PC-9 (cell line): Measurements from ENCODE around the gene ABLIM2. TPM values are rescaled to one million over a fixed set of nuclear protein-coding genes. Genes with fewer than 3 reads are reported as not detected.

Source experiments
- BruUV-seq: library from RNA; stranded (reverse); fragments of 400-500 nt; replicated peaks from 2 replicates; lab custom pipeline; 2021; lab: Mats Ljungman, UMichigan
- CTCF ChIA-PET: fragments of 300-600 bp; sonication (Branson Sonifier 250); formaldehyde crosslinking; loops from one replicate; lab custom pipeline; 2022; ENCODE audit warnings: antibody characterized with exemption; lab: Charles Lee
- POLR2A ChIA-PET: fragments of 300-600 bp; sonication (Branson Sonifier 250); formaldehyde crosslinking; loops from one replicate; lab custom pipeline; 2022; ENCODE audit warnings: antibody characterized with exemption; ENCODE audit not compliant: unreplicated experiment; lab: Charles Lee
- DNase-seq, 2 experiments: peaks; one replicate each; pipeline versions ENCODE4 v3.0.0 to v3.0.0-alpha.2; 2015 to 2022; ENCODE audit warnings: mixed read lengths in 1 of 2
- H2AFZ ChIP-seq: fragments of 200-600 bp; sonication (generic); 2 replicates; pipeline ENCODE4 v1.8.1; 2017; ENCODE audit warnings: antibody characterized with exemption
- H3F3A ChIP-seq: fragments of 200-600 bp; sonication (generic); 2 replicates; pipeline ENCODE4 v1.8.1; 2017; ENCODE audit warnings: antibody characterized with exemption, mild to moderate bottlenecking, low read depth; ENCODE audit not compliant: insufficient read depth
- H3K27ac ChIP-seq: fragments of 200-600 bp; sonication (generic); 2 replicates; pipeline ENCODE4 v1.6.1; 2016; ENCODE audit warnings: mixed run types
- H3K27me3 ChIP-seq: fragments of 200-600 bp; sonication (generic); 2 replicates; pipeline ENCODE4 v1.6.1; 2016; ENCODE audit warnings: low read depth, mixed run types; ENCODE audit not compliant: insufficient read depth
- H3K36me3 ChIP-seq: fragments of 200-600 bp; sonication (generic); 2 replicates; pipeline ENCODE4 v1.6.1; 2016; ENCODE audit warnings: low read depth, mixed run types
- H3K4me1 ChIP-seq: fragments of 200-600 bp; sonication (generic); replicated peaks from 2 replicates; pipeline ENCODE4 v1.6.1; 2016; ENCODE audit warnings: mixed run types; ENCODE audit not compliant: insufficient read depth
- H3K4me2 ChIP-seq: fragments of 200-600 bp; sonication (generic); 2 replicates; pipeline ENCODE4 v1.6.1; 2017; ENCODE audit warnings: mixed run types
- H3K4me3 ChIP-seq: fragments of 200-600 bp; sonication (generic); 2 replicates; pipeline ENCODE4 v1.6.1; 2016; ENCODE audit warnings: mixed run types
- H3K79me2 ChIP-seq: fragments of 200-600 bp; sonication (generic); 2 replicates; pipeline ENCODE4 v1.6.1; 2017; ENCODE audit warnings: low read depth, mixed run types
- H3K9me2 ChIP-seq: fragments of 200-600 bp; sonication (generic); 2 replicates; pipeline ENCODE4 v1.8.1; 2017; ENCODE audit warnings: mild to moderate bottlenecking; ENCODE audit not compliant: insufficient read depth
- H3K9me3 ChIP-seq: fragments of 200-600 bp; sonication (generic); 2 replicates; pipeline ENCODE4 v1.8.1; 2016; ENCODE audit warnings: low read depth; ENCODE audit not compliant: insufficient read depth
- H4K20me1 ChIP-seq: fragments of 200-600 bp; sonication (generic); 2 replicates; pipeline ENCODE4 v1.8.1; 2017; ENCODE audit not compliant: insufficient read depth
- EZH2 ChIP-seq: fragments of 200-600 bp; sonication (generic); IDR thresholded peaks from 2 replicates; pipeline ENCODE4 v1.8.0; 2017; ENCODE audit warnings: antibody characterized with exemption, low read depth
- intact Hi-C: fragments of 100-400 bp; cut with micrococcal nuclease; formaldehyde crosslinking; loops from one replicate; pipeline ENCODE4 v1.10.0; 2022; ENCODE audit not compliant: unreplicated experiment
- total RNA-seq: library from RNA; stranded (reverse); gene quantifications from 2 replicates; pipeline ENCODE4 v1.2.3, GENCODE V29; 2021
- TF ChIP-seq, protein P1 (sequence below): fragments of 200-600 bp; sonication (generic); conservative IDR thresholded peaks from 2 replicates; pipeline ENCODE4 v1.6.1; 2017; ENCODE audit warnings: mixed run types, antibody characterized with exemption, mild to moderate bottlenecking, moderate library complexity

Gene ABLIM2
- total RNA-seq, 1 experiment from 2014 or later, result 1.6 TPM

- H3K36me3 ChIP-seq, result no peaks in the 10 kb centered on the region
- peaks cover 13% of the 10 kb centered on the region for H3K4me1 ChIP-seq
- CTCF ChIA-PET, result interaction anchor here (0.6 to 1.0 kb wide), 2 partner anchors 184 to 187 kb away, joined by 4 read pairs; no protein-coding TSS in a partner anchor
- H4K20me1 ChIP-seq, result no peaks in the 10 kb centered on the region
- no peaks in the 10 kb centered on the region for H3K9me2 ChIP-seq
- H3K27me3 ChIP-seq, result no peaks in the 10 kb centered on the region
- BruUV-seq, result no TSS peak
- DNase-seq, result peak in 1 of 2 experiments; percentile 83
- no peaks in the 10 kb centered on the region for H3K9me3 ChIP-seq
- no peak overlapping the region for H3K4me3 ChIP-seq
- peak overlapping the region; percentile 49 for H3K27ac ChIP-seq
- POLR2A ChIA-PET, result no interaction called here
- H3F3A ChIP-seq, result peaks cover 12% of the 10 kb centered on the region; the same call in 1 of the 2 replicates
- no peak overlapping the region for H2AFZ ChIP-seq
- H3K79me2 ChIP-seq, result no peaks in the 10 kb centered on the region
- intact Hi-C loops, result loop anchor here (5.0 kb wide), 1 partner anchor 226 kb away; no protein-coding TSS in a partner anchor
- no peak for TF ChIP-seq EZH2
- TF ChIP-seq, protein P1, sequence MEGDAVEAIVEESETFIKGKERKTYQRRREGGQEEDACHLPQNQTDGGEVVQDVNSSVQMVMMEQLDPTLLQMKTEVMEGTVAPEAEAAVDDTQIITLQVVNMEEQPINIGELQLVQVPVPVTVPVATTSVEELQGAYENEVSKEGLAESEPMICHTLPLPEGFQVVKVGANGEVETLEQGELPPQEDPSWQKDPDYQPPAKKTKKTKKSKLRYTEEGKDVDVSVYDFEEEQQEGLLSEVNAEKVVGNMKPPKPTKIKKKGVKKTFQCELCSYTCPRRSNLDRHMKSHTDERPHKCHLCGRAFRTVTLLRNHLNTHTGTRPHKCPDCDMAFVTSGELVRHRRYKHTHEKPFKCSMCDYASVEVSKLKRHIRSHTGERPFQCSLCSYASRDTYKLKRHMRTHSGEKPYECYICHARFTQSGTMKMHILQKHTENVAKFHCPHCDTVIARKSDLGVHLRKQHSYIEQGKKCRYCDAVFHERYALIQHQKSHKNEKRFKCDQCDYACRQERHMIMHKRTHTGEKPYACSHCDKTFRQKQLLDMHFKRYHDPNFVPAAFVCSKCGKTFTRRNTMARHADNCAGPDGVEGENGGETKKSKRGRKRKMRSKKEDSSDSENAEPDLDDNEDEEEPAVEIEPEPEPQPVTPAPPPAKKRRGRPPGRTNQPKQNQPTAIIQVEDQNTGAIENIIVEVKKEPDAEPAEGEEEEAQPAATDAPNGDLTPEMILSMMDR, result no peak
- no peak overlapping the region; the same call in 1 of the 2 replicates for H3K4me2 ChIP-seq
These were observed 170.2 kb downstream of the ABLIM2 start for GRCh38 chr4:7988437-7988836.

- BruUV-seq, result no TSS peak
- H2AFZ ChIP-seq, result no peak overlapping the region
- ChIA-PET POLR2A (no interaction called here), CTCF (interaction anchor here (0.6 to 1.0 kb wide), 4 partner anchors 22 to 188 kb away, joined by 3 to 4 read pairs (median 4); no protein-coding TSS in a partner anchor)
- peaks cover 13% of the 10 kb centered on the region for H3K4me1 ChIP-seq
- no peak overlapping the region for H3K4me2 ChIP-seq
- H3K36me3 ChIP-seq, result no peaks in the 10 kb centered on the region
- no peaks in the 10 kb centered on the region for H3K9me2 ChIP-seq
- peaks cover 12% of the 10 kb centered on the region; the same call in 1 of the 2 replicates for H3F3A ChIP-seq
- H4K20me1 ChIP-seq, result no peaks in the 10 kb centered on the region
- H3K4me3 ChIP-seq, result no peak overlapping the region
- intact Hi-C loops, result loop anchor here (1.0 to 5.0 kb wide), 2 partner anchors 183 to 225 kb away; no protein-coding TSS in a partner anchor
- TF ChIP-seq, protein P1, result peak; percentile 90
- TF ChIP-seq EZH2, result no peak
- no peaks in the 10 kb centered on the region for H3K9me3 ChIP-seq
- peak; percentile 58 to 77 for DNase-seq
- no peaks in the 10 kb centered on the region for H3K27me3 ChIP-seq
- no peaks in the 10 kb centered on the region for H3K79me2 ChIP-seq
- peak overlapping the region; percentile 49 for H3K27ac ChIP-seq
These were observed 171.2 kb downstream of the ABLIM2 start for GRCh38 chr4:7987148-7987989.

DNA sequence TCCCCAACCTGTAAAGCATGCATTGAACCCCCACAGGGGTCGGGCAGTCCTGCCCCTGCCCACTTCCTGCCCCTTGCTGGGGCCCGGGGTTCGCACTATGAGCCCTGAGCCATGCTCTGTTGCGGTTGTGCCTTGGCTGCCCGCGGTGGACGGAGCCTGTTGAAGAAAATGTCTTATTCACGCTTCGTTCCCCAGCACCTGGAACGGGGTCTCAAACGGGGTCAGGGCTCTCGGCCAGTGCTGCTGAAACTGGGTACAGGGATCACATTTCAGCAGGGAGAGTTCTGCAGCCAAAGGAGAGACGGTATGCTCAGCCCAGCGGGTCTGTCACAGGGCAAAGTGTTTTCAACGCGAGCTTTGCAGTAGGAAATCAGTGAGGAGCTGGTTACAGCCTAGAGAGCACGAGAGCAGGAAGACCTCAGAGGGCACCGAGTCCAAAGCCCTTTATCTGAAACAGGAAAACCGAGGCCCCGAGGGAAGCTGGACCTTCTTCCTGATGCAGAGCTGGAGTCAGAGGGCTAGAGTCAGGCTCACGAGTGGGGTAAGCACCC, 172.6 kb downstream of the ABLIM2 start:
- no peaks in the 10 kb centered on the region for H3K36me3 ChIP-seq
- H3K27ac ChIP-seq, result no peak overlapping the region
- H3K27me3 ChIP-seq, result no peaks in the 10 kb centered on the region
- no peak overlapping the region for H2AFZ ChIP-seq
- no peak overlapping the region for H3K4me2 ChIP-seq
- H3F3A ChIP-seq, result peaks cover 12% of the 10 kb centered on the region; the same call in 1 of the 2 replicates
- no peaks in the 10 kb centered on the region for H4K20me1 ChIP-seq
- ChIA-PET CTCF (interaction anchor here (0.5 to 0.9 kb wide), 2 partner anchors 27 to 180 kb away, joined by 4 to 6 read pairs; no protein-coding TSS in a partner anchor), POLR2A (no interaction called here)
- no peaks in the 10 kb centered on the region for H3K9me2 ChIP-seq
- no peak overlapping the region for H3K4me3 ChIP-seq
- TF ChIP-seq, protein P1, result no peak
- no peak for TF ChIP-seq EZH2
- no peak for DNase-seq
- no peaks in the 10 kb centered on the region for H3K9me3 ChIP-seq
- peaks cover 13% of the 10 kb centered on the region for H3K4me1 ChIP-seq
- intact Hi-C loops, result loop anchor here (5.0 kb wide), 1 partner anchor 224 kb away; no protein-coding TSS in a partner anchor
- no peaks in the 10 kb centered on the region for H3K79me2 ChIP-seq
- BruUV-seq, result no TSS peak
